ENCODE measurements around the gene BTD.

BTD gene

DNA sequence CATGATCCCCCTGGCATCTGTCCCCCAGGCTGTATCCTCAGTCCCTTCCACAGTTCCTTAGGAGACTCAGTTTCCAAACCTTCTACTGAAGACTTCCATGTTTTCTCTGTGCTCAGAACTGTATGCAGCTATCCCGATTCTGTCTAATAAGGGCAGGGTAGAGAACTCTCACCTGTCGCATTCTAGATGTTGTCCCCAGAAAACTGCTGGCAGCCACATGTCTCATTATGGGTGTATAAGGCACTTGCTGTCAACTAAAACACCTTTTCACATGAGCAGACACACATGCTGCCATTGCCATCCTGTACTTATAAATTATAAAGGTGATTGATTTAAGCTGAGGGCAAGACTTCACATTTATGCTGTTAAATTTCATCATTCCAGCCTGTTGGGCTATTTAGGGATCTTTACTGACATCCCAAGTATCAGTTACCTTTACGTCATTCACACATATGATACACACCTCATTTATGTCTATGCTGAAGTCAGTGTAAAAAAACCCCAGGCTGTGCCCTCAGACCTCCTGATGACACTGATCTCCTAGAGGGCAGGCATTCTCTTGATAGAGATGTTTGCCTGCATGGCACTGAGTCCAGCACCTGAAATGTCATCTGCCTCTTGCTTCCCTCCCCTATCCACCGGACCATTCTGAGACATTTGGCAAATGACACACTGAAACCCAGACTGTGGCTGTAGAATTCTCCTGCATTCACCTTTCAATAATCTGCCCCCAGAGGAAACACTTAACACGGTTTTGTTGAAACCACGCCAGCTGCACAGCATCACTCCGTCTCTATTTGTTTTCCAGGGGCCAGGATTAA, 35.8 kb downstream of the BTD start:
- TF ChIP-seq GATA3 (IDR thresholded peaks at IDR 0.05; ENCODE audit: low read depth, low read length) (no peak), GATA2 (IDR thresholded peaks at IDR 0.05; ENCODE audit: low read depth, low read length) (no peak)

- no peak for TF ChIP-seq GATA3 (IDR thresholded peaks at IDR 0.05; ENCODE audit: low read depth, low read length)
- TF ChIP-seq GATA2 (IDR thresholded peaks at IDR 0.05; ENCODE audit: low read depth, low read length): no peak
These were observed 36.8 kb downstream of the BTD start for GRCh38 chr3:15638193-15638890.

DNA sequence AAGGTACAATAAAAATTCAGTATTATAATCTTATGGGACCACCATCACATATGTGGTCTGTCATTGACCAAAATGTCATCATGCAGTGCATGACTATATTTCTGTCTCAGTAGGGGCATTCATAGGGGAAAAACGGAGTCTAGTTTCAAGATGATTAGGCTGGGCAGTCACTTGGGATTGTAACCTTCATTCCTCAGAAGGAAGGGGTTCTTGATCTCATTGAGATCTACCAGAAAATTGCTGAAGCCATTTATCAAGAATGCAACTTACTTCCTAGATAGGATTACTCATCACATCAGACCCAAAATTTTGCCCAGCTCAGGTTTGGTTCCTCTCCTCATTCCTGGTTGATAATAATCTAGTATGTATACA, 37.3 kb downstream of the BTD start:
- TF ChIP-seq GATA2 (IDR thresholded peaks at IDR 0.05; ENCODE audit: low read depth, low read length): no peak
- TF ChIP-seq GATA3 (IDR thresholded peaks at IDR 0.05; ENCODE audit: low read depth, low read length): no peak

- no peak for TF ChIP-seq GATA3 (IDR thresholded peaks at IDR 0.05; ENCODE audit: low read depth, low read length)
- no peak for TF ChIP-seq GATA2 (IDR thresholded peaks at IDR 0.05; ENCODE audit: low read depth, low read length)
These were observed 43.7 kb downstream of the BTD start for GRCh38 chr3:15645246-15645645.

DNA sequence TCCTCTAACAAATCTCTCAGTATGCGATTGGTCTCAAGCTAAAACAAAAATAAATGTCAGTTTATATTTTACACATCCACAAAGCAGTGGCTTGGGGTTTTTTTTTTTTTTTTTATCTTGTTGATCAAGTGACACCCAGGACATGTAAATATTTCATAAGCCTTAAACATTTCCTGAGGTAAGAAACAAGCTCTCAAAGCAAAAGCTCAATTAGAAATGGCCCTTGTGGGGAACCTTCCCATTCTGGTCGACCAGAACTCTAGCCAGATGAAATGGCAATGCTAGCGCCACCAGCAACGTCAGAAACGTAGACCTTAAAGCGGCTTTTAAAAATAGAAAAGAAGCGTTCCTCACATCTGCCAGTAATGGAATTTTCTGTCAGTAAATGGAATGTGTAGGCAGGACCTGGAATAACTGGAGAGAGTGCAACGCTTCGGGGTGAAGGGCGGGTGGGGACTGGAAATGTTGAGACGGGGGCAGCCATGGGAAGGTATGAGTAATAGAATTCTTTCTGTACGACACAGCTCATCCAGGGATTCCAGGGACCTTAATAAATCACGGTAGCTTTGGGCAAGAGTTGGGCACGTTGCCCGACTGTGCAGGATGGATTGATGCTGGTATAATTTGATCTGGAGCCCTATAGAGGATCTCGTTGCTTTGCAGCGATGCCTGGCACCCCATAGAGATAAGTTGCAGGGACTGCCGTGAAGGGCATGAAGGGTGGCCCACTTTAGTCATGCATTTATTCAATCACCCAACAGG, 44.4 kb downstream of the BTD start:
- TF ChIP-seq GATA2 (IDR thresholded peaks at IDR 0.05; ENCODE audit: low read depth, low read length): peak; percentile 84
- no peak for TF ChIP-seq GATA3 (IDR thresholded peaks at IDR 0.05; ENCODE audit: low read depth, low read length)

- TF ChIP-seq GATA2 (IDR thresholded peaks at IDR 0.05; ENCODE audit: low read depth, low read length) (no peak), GATA3 (IDR thresholded peaks at IDR 0.05; ENCODE audit: low read depth, low read length) (no peak)
These were observed 45.4 kb downstream of the BTD start for GRCh38 chr3:15646851-15647511.

DNA sequence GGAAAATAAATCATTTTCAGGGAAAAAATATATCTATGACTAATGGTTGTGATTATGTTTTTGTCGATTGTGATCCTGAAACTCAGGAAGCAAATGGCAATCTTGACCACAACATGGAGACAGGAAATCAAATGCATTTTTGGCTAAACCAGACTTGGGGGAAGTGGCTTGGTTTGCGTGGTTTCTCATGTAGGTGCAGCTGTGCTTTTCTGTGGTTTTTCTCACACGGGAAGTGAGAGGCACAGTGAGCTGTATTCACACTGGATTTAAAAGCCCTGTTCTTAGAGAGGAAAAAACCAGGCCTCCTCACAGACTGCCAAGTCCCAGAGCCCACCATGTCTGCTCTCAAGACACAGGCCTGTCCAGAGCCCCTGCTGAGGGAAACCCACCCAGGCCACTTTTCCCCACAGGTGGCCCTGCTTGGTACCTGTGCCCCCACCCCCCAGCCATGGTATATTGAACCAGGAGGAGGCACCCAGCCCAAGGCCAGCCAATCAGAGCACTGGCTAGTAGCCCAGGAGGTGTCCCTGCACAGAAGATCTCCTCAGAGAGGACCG, 46.1 kb downstream of the BTD start:
- TF ChIP-seq GATA2 (IDR thresholded peaks at IDR 0.05; ENCODE audit: low read depth, low read length) (no peak), GATA3 (IDR thresholded peaks at IDR 0.05; ENCODE audit: low read depth, low read length) (no peak)

DNA sequence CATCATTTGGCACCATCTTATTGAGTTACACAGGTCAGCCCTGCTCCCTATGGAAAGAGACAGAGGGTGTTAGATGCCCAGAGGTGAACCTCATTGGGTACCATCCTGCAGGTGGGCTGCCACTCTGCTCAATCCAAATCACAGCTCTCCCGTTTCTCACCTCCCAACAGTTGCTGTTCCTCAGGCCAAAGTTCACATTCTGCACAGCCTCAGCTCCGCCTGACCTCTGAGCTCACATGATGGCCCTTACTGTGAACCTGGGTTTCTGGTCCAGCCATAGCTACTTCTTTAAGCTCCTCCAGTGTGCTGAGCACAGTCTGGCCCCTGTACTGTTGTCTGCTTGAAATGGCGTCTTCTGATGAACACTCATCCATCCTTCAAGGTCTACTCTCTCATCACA, 47.8 kb downstream of the BTD start:
- TF ChIP-seq GATA2 (IDR thresholded peaks at IDR 0.05; ENCODE audit: low read depth, low read length) (no peak), GATA3 (IDR thresholded peaks at IDR 0.05; ENCODE audit: low read depth, low read length) (no peak)

- TF ChIP-seq GATA3 (IDR thresholded peaks at IDR 0.05; ENCODE audit: low read depth, low read length) (no peak), GATA2 (IDR thresholded peaks at IDR 0.05; ENCODE audit: low read depth, low read length) (no peak)
These were observed 48.3 kb downstream of the BTD start for GRCh38 chr3:15649858-15650257.

- no peak for TF ChIP-seq GATA3 (IDR thresholded peaks at IDR 0.05; ENCODE audit: low read depth, low read length)
- no peak for TF ChIP-seq GATA2 (IDR thresholded peaks at IDR 0.05; ENCODE audit: low read depth, low read length)
These were observed 49.9 kb downstream of the BTD start for GRCh38 chr3:15651396-15651795.

DNA sequence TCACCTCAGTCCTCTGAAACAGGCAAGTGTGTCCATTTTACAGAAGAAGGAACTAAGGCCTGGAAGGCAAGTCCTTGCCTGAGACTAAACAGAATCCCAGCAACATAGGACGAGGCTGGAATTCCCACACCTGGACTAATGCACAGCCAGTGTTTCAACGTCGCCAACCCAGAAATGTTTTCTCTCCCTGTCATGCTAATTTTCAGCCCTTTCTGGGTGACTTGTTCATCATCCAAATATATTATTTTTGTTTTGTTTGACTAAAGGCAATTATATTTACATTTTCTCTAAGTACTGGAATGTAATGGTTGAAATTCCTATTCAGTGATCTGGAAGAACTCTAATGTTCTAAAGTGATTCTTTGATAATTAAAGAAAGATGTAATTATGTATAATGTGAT, 51.8 kb downstream of the BTD start:
- no peak for TF ChIP-seq GATA3 (IDR thresholded peaks at IDR 0.05; ENCODE audit: low read depth, low read length)
- no peak for TF ChIP-seq GATA2 (IDR thresholded peaks at IDR 0.05; ENCODE audit: low read depth, low read length)

DNA sequence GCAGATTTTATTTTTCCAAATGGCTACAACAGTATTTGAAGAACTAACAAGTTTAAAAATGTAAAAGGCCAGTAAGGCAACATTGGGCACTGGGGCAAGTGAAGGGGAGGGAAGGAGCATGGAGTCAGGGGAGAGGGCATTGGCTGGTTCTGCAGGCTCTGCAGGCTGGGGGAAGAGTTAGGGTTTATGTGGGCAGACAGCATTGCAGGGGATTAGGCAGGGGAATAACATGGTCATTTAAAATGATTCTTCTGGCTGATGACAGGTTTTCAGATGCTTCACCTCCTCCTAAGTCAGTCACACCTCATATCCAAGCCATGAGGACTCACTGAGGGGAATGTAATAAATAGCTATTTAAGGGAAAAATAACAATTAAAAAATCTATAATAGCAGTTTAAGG, 52.6 kb downstream of the BTD start:
- no peak for TF ChIP-seq GATA3 (IDR thresholded peaks at IDR 0.05; ENCODE audit: low read depth, low read length)
- no peak for TF ChIP-seq GATA2 (IDR thresholded peaks at IDR 0.05; ENCODE audit: low read depth, low read length)

- TF ChIP-seq GATA2 (IDR thresholded peaks at IDR 0.05; ENCODE audit: low read depth, low read length) (no peak), GATA3 (IDR thresholded peaks at IDR 0.05; ENCODE audit: low read depth, low read length) (no peak)
These were observed 53.3 kb downstream of the BTD start for GRCh38 chr3:15654891-15655290.

- TF ChIP-seq GATA3 (IDR thresholded peaks at IDR 0.05; ENCODE audit: low read depth, low read length) (no peak), GATA2 (IDR thresholded peaks at IDR 0.05; ENCODE audit: low read depth, low read length) (no peak)
These were observed 54.8 kb downstream of the BTD start for GRCh38 chr3:15656342-15656741.

Measured in SH-SY5Y (cell line).